MCF 10A (cell line): Measurements from ENCODE around the gene CNTNAP2. TPM values are rescaled to one million over a fixed set of nuclear protein-coding genes. Genes with fewer than 3 reads are reported as not detected.

Experiments
- BruUV-seq: library from RNA; stranded (reverse); fragments of 400-500 nt; replicated peaks from 2 replicates; lab custom pipeline; 2021; lab: Mats Ljungman, UMichigan
- CTCF ChIA-PET: fragments of 300-600 bp; sonication (Branson Sonifier 250); formaldehyde crosslinking; extraction: SDS; loops from one replicate; lab custom pipeline; 2021; ENCODE audit warnings: antibody characterized with exemption, inconsistent platforms; lab: Yijun Ruan, JAX
- POLR2A ChIA-PET: fragments of 300-600, 350-650 bp; sonication (Branson Sonifier 250); formaldehyde crosslinking; extraction: SDS; loops from one replicate; lab custom pipeline; 2020; ENCODE audit warnings: antibody characterized with exemption, inconsistent platforms; lab: Yijun Ruan, JAX
- DNase-seq: peaks from one replicate; pipeline ENCODE4 v3.0.0-alpha.2; 2018; ENCODE audit not compliant: unreplicated experiment
- H3K27ac Mint-ChIP-seq: one replicate; pipeline ENCODE4 v1.8.0; 2022; ENCODE audit warnings: mild to moderate bottlenecking, low read depth, mixed read lengths; ENCODE audit not compliant: unreplicated experiment
- H3K27me3 Mint-ChIP-seq: one replicate; pipeline ENCODE4 v1.8.0; 2022; ENCODE audit warnings: mixed read lengths; ENCODE audit not compliant: insufficient read depth, unreplicated experiment
- H3K36me3 Mint-ChIP-seq: one replicate; pipeline ENCODE4 v1.8.0; 2022; ENCODE audit warnings: mild to moderate bottlenecking, moderate library complexity, mixed read lengths; ENCODE audit not compliant: insufficient read depth, unreplicated experiment
- H3K4me1 Mint-ChIP-seq: one replicate; pipeline ENCODE4 v1.8.0; 2022; ENCODE audit warnings: mixed read lengths; ENCODE audit not compliant: insufficient read depth, unreplicated experiment
- H3K4me3 Mint-ChIP-seq: one replicate; pipeline ENCODE4 v1.8.0; 2022; ENCODE audit warnings: mild to moderate bottlenecking, moderate library complexity, mixed read lengths; ENCODE audit not compliant: unreplicated experiment
- H3K9me3 Mint-ChIP-seq: one replicate; pipeline ENCODE4 v1.8.0; 2022; ENCODE audit warnings: mixed read lengths; ENCODE audit not compliant: unreplicated experiment
- intact Hi-C: fragments of 100-400 bp; cut with micrococcal nuclease; formaldehyde crosslinking; loops from 2 replicates; pipeline ENCODE4 v1.14.1; 2022
- total RNA-seq: library from RNA; stranded (reverse); gene quantifications from 2 replicates; pipeline ENCODE4 v1.2.3, GENCODE V29; 2022
- TF ChIP-seq, protein P1 (sequence below): fragments of 200-600 bp; IDR thresholded peaks from one replicate; pipeline ENCODE4 v1.8.0; 2022; ENCODE audit warnings: antibody characterized with exemption, mild to moderate bottlenecking; ENCODE audit not compliant: unreplicated experiment

CNTNAP2 gene
- total RNA-seq, 1 experiment from 2014 or later = 1.1 TPM

DNA sequence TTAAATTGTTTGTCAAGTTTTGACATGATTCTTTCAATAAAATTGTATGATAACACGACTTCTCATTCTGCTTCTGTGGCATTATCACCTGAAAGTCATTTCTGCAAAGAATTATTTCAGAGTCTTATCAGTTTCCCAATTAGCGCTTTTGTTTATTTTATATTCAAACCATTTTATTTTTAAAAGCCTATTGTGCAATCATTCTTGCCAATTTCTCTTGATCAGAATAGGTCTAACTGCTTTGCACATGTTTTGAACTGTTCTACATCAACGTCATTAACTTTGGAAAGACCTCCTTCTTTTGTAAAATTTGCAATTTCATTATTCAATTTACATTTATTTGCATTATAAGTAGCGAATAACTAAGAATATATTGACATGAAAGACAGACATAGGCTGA lies 758.1 kb downstream of the CNTNAP2 start:
- DNase-seq = no peak
- H3K27me3 Mint-ChIP-seq = peaks cover 48% of the 10 kb centered on the region
- H3K9me3 Mint-ChIP-seq = no peaks in the 10 kb centered on the region
- TF ChIP-seq, protein P1, sequence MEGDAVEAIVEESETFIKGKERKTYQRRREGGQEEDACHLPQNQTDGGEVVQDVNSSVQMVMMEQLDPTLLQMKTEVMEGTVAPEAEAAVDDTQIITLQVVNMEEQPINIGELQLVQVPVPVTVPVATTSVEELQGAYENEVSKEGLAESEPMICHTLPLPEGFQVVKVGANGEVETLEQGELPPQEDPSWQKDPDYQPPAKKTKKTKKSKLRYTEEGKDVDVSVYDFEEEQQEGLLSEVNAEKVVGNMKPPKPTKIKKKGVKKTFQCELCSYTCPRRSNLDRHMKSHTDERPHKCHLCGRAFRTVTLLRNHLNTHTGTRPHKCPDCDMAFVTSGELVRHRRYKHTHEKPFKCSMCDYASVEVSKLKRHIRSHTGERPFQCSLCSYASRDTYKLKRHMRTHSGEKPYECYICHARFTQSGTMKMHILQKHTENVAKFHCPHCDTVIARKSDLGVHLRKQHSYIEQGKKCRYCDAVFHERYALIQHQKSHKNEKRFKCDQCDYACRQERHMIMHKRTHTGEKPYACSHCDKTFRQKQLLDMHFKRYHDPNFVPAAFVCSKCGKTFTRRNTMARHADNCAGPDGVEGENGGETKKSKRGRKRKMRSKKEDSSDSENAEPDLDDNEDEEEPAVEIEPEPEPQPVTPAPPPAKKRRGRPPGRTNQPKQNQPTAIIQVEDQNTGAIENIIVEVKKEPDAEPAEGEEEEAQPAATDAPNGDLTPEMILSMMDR = no peak
- CTCF ChIA-PET = no interaction called here
- no peaks in the 10 kb centered on the region for H3K36me3 Mint-ChIP-seq
- BruUV-seq = no TSS peak
- intact Hi-C loops = no loop called here
- POLR2A ChIA-PET = no interaction called here
- H3K27ac Mint-ChIP-seq = no peak overlapping the region
- no peaks in the 10 kb centered on the region for H3K4me1 Mint-ChIP-seq
- H3K4me3 Mint-ChIP-seq = no peak overlapping the region

DNA sequence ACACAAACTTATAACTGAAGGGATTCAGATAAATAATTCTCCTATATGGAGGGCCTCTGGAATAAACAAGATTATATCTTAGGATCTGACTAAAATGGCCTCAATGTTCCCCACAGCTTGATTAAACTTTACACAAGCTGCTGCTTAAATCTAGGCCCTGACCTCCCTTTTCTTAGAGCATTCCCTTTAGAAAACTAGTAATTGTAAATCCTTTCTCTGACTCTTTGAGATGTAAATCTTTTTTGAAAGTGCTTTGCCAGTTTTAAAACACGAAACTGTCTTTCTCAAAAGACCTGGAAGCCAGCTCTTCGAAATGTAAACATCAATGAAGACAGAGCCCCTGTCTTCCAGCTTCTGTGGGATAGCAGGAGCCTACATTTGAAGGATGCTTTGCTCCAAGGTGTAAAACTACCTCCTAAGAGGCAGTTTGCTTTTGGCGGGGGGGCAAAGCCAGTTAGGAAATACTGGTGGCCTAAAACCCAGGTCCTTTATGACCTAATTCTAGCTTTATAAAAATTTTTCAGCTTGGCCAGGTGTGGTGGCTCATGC lies 758.7 kb downstream of the CNTNAP2 start:
- DNase-seq = no peak
- Mint-ChIP-seq H3K27ac (no peak overlapping the region), H3K27me3 (peaks cover 42% of the 10 kb centered on the region), H3K4me3 (no peak overlapping the region), H3K36me3 (no peaks in the 10 kb centered on the region), H3K4me1 (no peaks in the 10 kb centered on the region), H3K9me3 (no peaks in the 10 kb centered on the region)
- intact Hi-C loops = no loop called here
- TF ChIP-seq, protein P1 = no peak
- ChIA-PET CTCF (no interaction called here), POLR2A (interaction anchor here (0.6 kb wide), 1 partner anchor 341 kb away, joined by 3 read pairs; no protein-coding TSS in a partner anchor)
- no TSS peak for BruUV-seq

DNA sequence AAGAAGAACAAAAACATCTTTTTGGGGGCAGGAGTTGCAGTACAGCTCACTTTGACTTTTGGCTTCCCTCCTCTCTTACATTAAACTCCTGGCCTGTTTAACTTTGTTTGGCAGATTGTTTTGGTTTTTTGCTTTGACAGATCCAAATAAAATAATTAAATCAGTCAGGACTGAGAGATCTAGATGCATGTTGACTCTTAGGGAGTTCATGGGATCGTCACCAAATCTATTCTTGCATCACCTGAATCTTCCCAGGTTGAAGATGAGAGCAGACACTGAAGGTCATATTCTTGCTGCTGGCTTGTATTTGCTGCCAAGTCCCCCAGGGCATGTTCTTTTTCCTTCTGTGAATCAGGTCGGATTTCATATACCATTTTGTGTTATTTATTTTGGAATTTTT lies 759.4 kb downstream of the CNTNAP2 start:
- DNase-seq = no peak
- Mint-ChIP-seq H3K9me3 (no peaks in the 10 kb centered on the region), H3K4me1 (no peaks in the 10 kb centered on the region), H3K4me3 (no peak overlapping the region), H3K27me3 (peaks cover 42% of the 10 kb centered on the region), H3K27ac (no peak overlapping the region), H3K36me3 (no peaks in the 10 kb centered on the region)
- BruUV-seq = no TSS peak
- TF ChIP-seq, protein P1 = no peak
- POLR2A ChIA-PET = no interaction called here
- CTCF ChIA-PET = no interaction called here
- intact Hi-C loops = no loop called here

DNA sequence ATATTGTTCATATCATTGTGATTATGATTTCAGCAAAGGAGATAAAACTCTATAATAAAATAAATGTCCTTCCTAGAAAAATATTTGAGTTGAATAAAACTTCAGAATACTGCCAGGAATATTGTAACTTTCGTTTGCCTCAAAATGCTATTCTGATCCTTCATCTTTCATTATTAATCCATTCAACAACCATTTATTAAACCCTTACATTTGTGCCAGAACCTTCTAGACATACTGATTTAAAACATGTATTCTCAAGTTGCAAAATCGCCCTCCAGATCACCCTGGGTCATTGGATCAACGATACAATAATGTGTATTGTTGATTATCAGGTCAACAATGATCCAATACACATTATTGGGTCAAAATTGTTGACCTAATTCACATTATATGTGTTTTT lies 759.8 kb downstream of the CNTNAP2 start:
- intact Hi-C loops = no loop called here
- H3K27ac Mint-ChIP-seq = no peak overlapping the region
- no TSS peak for BruUV-seq
- no peaks in the 10 kb centered on the region for H3K36me3 Mint-ChIP-seq
- no peak for DNase-seq
- TF ChIP-seq, protein P1 = no peak
- POLR2A ChIA-PET = no interaction called here
- H3K9me3 Mint-ChIP-seq = no peaks in the 10 kb centered on the region
- H3K4me3 Mint-ChIP-seq = no peak overlapping the region
- H3K27me3 Mint-ChIP-seq = peaks cover 42% of the 10 kb centered on the region
- CTCF ChIA-PET = no interaction called here
- no peaks in the 10 kb centered on the region for H3K4me1 Mint-ChIP-seq
